Hematopoietic multipotent progenitor cell treated with erythropoietin and hydrocortisone succinate and interleukin-3 and kit ligand, for 4 days (in vitro differentiated cells): ENCODE measurements around the gene CLINT1.
"Not testable (repeated sequence)": the region's sequence is repeated elsewhere in the genome, so short reads cannot be mapped to it uniquely, and the experiment has no call there.

Source experiments
- DNase-seq: peaks from one replicate; pipeline ENCODE4 v3.0.0-alpha.2; 2015

Gene CLINT1

GRCh38 chr5:157858527-157859226 lies at the start of gene CLINT1:
CLINT1 (minus strand) TSS chr5:157859145; CDS start chr5:157858970, 175 bp downstream.
- DNase-seq: peak; percentile 96

GRCh38 chr5:157908459-157908858 lies 49.5 kb upstream of the CLINT1 start:
- no peak for DNase-seq

GRCh38 chr5:157907479-157907878 lies 48.5 kb upstream of the CLINT1 start:
- DNase-seq: no peak

- DNase-seq: no peak
Measured at GRCh38 chr5:157903117-157903450, 44.1 kb upstream of the CLINT1 start.

DNA sequence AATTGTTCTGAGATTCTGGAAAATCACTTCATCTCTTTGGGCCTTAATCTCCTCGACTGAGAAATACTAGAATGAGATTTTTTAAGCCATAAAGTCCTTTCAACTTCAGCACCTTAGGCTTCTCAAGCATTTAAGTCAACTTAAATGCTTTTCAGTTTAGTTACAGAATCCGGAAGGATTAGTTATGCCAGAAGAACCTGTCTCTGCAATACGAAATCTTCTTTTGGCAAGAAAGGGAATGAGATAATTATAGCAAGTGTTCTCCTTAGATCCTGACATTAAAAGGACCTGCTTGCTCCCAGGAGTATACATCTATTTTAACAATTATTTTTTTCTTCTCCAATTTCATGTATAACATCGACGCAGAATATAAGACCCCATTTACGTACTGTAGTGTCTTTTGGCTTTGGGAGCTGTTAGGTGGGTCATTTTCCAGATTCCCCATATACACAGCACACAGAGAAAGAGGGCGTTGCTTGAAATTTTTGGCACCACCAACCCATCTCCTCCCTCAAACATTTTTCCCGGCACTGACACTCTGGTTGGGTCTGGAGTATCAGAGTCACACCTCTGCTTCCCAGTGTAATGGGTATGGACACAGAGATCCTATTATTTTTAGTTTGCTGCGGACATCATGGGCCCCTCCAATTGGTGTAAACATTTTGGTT lies 43.6 kb upstream of the CLINT1 start:
- DNase-seq: no peak

- no peak for DNase-seq
Measured at GRCh38 chr5:157900644-157901043, 41.7 kb upstream of the CLINT1 start.

DNA sequence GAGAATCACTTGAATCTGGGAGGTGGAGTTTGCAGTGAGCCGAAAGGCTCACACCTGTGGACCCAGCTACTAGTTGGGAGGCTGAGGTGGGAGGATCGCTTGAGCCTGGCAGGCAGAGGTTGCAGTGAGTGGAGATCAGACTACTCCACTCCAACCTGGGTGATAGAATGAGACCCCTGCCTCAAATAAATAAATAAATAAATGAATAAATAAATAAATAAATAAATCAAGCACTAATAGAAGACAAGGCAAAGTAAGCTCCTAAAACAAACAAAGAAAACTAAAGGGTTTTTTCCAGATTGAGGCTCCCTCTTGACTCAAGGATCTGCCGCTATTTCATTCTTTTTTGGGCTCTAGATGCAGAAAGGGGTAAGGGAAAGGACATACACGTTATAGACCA lies 34.7 kb upstream of the CLINT1 start:
- no peak for DNase-seq

- no peak for DNase-seq
Measured at GRCh38 chr5:157892974-157893373, 34.0 kb upstream of the CLINT1 start.

DNA sequence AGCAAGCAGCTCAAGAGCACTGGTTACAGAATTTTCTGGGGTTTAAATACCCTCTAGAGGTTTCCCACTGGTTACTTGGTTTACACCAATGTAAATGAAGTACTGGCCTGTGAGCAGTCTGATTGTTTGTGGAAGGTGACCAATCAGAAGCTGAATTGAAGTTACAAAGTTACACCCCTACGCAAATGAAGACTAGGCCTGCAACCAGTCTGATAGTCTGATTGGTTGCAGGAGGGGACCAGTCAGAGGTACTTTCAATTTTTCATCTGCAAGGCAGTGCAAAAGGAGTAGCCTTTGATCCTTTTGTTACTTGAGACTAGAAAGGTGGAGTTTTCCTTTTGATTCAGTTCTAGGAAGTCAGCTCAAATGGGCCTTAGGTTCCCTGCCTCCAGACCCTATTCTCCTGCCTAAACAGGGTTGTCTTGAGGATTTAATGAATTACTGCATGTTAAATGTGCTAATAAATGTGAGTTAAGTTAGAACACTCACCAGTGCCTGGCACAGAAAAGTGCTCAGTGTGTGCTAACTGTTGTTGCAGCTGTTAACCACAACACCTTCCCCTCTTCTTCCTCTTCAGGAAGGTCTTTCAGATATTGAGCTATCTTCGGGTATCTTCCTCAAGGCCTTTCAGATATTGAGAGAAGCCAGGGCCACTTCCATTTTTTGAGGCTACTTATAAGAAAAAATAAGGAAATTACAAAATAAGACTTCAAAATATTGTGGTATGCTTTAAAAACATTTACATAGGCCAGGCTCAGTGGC lies 32.1 kb upstream of the CLINT1 start:
- peak; percentile 67 for DNase-seq

- DNase-seq: no peak
Measured at GRCh38 chr5:157888814-157889532, 30.0 kb upstream of the CLINT1 start.

- DNase-seq: no peak
Measured at GRCh38 chr5:157886796-157887380, 27.9 kb upstream of the CLINT1 start.

DNA sequence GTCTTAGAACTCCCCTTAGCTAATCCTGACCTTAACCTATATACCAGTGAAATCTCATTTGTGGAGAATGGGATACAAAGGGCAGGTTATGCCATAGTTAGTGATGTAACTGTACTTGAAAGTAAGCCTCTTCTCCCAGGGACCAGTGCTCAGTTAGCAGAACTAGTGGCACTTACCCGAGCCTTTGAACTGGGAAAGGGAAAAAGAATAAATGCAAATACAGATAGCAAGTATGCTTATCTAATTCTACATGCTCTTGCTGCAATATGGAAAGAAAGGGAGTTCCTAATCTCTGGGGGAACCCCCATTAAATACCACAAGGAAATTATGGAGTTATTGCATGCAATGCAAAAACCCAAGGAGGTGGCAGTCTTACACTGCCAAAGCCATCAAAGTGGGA lies 26.1 kb upstream of the CLINT1 start:
- DNase-seq: not testable (repeated sequence)

DNA sequence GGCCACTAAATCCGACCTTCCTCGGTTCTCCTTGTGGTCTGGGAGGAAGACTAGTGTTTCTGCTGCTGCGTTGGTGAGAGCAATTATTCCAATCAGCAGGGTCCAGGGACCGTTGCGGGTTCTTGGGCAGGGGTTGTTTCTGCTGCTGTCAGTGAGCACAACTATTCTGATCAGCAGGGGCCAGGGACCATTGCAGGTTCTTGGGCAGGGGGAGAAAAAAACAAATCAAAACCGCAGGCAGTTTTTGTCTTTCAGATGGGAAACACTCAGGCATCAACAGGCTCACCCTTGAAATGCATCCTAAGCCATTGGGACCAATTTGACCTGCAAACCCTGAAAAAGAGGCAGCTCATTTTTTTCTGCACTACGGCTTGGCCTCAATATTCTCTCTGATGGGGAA lies 22.6 kb upstream of the CLINT1 start:
- not testable (repeated sequence) for DNase-seq

GRCh38 chr5:157877821-157878220 lies 18.9 kb upstream of the CLINT1 start:
- DNase-seq: peak; percentile 67

GRCh38 chr5:157874861-157875260 lies 15.9 kb upstream of the CLINT1 start:
- DNase-seq: no peak

GRCh38 chr5:157870837-157871834 lies 12.2 kb upstream of the CLINT1 start:
- DNase-seq: no peak

DNA sequence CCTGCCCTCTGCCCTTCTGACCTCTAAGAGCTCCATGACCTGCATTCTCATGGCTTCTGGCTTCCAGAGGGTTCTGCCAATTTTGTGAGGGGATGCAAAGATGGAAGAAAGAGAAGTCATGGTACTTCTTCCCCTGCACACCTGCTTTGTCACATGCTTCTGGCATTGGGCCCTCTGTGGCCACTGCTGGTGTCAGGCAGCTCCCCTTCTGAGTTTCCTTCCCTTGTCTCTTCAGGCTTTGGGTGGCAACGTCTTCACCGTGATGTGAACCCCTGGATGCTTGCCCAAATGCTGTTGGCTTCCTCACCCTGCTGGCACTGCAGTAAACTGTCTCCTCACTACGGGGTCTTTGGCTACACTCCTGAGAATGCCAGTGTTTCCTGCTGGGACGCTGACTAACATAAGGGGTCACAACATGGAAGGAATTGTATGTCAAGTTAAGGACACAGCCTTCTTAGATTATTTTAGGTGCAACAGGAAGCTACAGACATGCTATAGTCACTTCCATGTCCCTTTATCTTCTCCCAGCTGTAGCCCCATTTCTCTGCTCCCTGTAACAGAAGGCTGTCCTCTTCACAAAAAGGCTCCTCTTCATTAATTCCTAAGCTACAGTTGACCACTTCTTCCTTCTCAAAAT lies 8.9 kb upstream of the CLINT1 start:
- DNase-seq: peak; percentile 58

- no peak for DNase-seq
Measured at GRCh38 chr5:157866536-157866935, 7.6 kb upstream of the CLINT1 start.

DNA sequence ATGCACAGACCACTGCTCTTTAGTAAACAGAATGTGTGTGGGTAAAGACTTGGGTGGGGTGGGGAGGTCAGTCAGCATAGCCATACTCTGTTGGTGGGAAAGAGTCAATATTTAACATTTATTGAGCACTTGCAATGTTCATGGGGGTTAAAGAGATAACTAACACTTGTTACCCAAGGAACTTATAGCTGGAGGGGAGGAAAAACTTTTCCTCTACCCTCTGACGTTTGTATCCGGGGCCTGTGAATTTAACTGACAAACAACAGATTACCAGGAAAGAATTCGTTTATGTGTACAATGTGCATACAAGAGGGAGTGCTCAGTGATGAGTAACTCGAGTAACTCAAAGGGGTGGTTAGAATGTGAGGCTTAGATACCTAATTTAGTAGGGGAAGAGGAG lies 6.8 kb upstream of the CLINT1 start:
- DNase-seq: no peak

GRCh38 chr5:157864067-157864466 lies 5.1 kb upstream of the CLINT1 start:
- peak; percentile 45 for DNase-seq
